NCI-H187 treated with DMSO at 0.1 percent for 48 hours (cell line): Measurements from ENCODE around the gene ABCC4.
"Not testable (repeated sequence)": the region's sequence is repeated elsewhere in the genome, so short reads cannot be mapped to it uniquely, and the experiment has no call there.

Experiments used
- DNase-seq: peaks from one replicate; lab custom pipeline; 2025; lab: John Stamatoyannopoulos, UW

The ABCC4 gene

GRCh38 chr13:95298169-95298965, 2.9 kb downstream of the ABCC4 start:
- no peak for DNase-seq

GRCh38 chr13:95296326-95296925, 4.8 kb downstream of the ABCC4 start:
- DNase-seq: no peak

- no peak for DNase-seq
Measured at GRCh38 chr13:95295026-95295425, 6.2 kb downstream of the ABCC4 start.

GRCh38 chr13:95292622-95293021, 8.6 kb downstream of the ABCC4 start:
- DNase-seq: no peak

DNA sequence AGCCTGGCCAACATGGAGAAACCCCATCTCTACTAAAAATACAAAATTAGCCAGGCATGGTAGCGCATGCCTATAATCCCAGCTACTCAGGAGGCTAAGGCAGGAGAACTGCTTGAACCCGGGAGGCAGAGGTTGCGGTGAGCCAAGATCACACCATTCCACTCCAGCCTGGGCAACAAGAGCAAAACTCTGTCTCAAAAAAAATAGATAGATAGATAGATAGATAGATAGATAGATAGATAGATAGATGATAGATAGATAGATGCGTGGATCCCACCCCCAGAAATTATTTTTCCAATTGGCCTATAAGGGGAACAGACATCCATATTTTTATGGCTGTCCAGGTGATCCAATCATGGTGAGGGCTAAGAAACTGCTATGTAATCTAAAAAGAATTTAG, 11.3 kb downstream of the ABCC4 start:
- DNase-seq: not testable (repeated sequence)

GRCh38 chr13:95289020-95289444, 12.2 kb downstream of the ABCC4 start:
- no peak for DNase-seq

DNA sequence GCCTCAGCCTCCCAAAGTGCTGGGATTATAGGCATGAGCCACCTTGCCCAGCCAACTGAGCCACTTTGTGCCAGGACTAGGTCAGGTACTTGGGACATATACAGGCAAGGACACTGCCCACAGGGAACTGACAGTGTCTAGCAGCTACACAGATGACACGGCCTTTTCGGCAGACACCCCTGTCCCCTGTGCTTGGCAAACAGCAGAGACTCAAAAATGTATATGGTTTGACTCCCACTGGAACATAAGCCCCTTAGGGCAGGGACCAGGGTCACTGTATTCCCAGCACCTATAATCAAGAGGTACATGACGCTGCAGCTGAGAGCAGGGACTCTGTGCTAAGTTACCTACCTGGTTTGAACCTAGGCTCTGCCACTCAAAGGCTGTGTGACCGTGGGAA, 16.8 kb downstream of the ABCC4 start:
- no peak for DNase-seq

DNA sequence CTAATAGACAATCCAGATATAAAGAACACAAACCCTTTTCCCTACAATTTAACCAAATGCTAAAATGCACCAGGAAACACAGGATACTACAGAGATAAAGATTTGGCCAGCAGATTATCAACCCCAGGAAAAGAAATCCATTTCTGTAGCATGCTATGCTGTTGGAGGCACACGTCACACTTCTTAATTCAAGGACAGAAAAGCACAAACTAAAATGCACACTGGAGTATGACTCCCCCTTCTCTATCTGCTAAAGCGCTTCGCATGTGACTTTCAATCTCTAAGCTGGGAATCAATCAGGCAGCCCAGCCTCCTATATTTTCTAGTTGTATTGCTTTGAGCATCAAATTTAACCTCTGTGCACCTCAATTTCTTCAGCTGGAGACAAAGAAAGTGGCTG, 22.2 kb downstream of the ABCC4 start:
- no peak for DNase-seq

- DNase-seq: no peak
Measured at GRCh38 chr13:95276037-95276505, 25.2 kb downstream of the ABCC4 start.

- DNase-seq: no peak
Measured at GRCh38 chr13:95275322-95276036, 25.8 kb downstream of the ABCC4 start.

- DNase-seq: not testable (repeated sequence)
Measured at GRCh38 chr13:95273592-95274132, 27.6 kb downstream of the ABCC4 start.

DNA sequence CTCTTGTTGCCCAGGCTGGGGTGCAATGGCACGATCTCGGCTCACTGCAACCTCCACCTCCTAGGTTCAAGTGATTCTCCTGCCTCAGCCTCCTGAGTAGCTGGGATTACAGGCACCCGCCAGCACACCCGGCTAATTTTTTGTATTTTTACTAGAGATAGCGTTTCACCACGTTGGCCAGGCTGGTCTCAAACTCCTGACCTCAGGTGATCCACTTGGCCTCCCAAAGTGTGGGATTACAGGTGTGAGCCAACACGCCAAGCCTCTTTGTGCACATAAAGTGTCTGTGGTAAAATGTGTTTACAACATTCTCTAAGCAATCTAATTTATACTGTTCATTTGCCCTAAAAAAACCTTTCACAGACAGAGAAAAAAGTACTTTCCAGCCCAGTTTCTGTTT, 29.2 kb downstream of the ABCC4 start:
- not testable (repeated sequence) for DNase-seq

GRCh38 chr13:95269756-95270155, 31.5 kb downstream of the ABCC4 start:
- DNase-seq: no peak

DNA sequence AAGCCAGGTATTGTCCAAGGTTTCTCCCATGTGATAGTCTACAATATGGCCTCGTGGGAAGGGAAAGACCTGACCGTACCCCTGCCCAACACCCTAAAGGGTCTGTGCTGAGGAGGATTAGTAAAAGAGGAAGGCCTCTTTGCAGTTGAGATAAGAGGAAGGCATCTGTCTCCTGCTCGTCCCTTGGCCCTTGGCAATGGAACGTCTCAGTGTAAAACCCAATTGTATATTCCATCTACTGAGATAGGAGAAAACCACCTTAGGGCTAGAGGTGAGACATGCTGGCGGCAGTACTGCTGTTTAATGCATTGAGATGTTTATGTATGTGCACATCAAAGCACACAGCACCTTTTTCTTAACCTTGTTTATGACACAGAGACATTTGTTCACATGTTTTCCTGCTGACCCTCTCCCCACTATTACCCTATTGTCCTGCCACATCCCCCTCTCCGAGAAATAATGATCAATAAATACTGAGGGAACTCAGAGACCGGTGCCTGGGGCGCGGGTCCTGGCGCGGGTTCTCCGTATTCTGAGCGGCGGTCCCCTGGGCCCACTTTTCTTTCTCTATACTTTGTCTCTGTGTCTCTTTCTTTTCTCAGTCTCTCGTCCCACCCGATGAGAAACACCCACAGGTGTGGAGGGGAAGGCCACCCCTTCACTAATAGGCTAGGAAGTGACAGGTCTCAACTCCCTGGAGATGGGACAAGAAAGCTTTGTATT, 32.7 kb downstream of the ABCC4 start:
- not testable (repeated sequence) for DNase-seq

- DNase-seq: no peak
Measured at GRCh38 chr13:95267662-95268342, 33.4 kb downstream of the ABCC4 start.

DNA sequence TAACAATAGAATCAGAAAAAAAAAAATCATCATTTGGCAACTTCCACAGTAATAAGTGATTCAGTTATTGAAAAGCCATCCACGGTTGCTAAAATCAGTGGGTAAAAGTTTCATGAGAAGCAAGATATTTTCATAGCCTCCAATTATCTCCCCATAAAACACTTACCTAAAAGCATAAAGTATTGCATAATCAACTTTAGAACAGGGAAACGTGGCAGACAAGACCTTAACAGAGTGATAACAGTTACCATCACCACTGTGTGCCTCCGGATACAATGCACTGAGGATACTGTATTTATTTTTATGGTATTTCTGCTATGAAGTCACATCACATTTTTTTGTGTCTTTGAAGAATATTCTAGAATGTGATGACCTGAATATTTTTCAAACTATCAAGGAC, 37.0 kb downstream of the ABCC4 start:
- no peak for DNase-seq

GRCh38 chr13:95262837-95263384, 38.3 kb downstream of the ABCC4 start:
- DNase-seq: no peak

- DNase-seq: no peak
Measured at GRCh38 chr13:95261956-95262355, 39.3 kb downstream of the ABCC4 start.

DNA sequence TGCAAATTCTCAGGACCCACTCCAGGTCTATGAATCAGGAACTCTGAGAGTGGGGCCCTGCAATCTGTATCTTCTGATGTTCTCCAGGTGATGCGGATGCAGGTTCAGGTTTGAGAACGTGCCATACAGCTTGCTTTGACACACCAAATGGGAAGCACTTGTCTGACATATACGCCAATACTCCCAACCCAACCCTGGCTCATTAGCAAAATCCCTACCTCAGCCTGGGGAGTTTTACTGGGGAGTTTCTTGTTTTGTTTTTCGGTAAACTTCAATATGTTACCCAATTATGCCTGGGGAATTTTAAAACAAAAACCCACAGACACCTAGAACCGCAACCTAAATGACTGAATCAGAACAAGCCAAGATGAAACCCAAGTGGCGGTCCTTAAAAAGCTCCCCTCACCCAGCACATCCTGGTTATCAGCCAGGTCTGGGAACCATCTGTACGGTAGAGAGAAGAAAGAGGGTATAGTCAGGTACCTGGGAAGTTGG, 41.2 kb downstream of the ABCC4 start:
- DNase-seq: no peak

- no peak for DNase-seq
Measured at GRCh38 chr13:95258619-95259194, 42.5 kb downstream of the ABCC4 start.
